ENCODE results near the gene LEPR. TPM values are rescaled to one million over a fixed set of nuclear protein-coding genes. Genes with fewer than 3 reads are reported as not detected.

The LEPR gene
- total RNA-seq, 1 donor from 2014 or later, result 11.6 TPM

- H3K4me3 ChIP-seq (ENCODE audit: low read depth, low read length), result no peak overlapping the region
- no peaks in the 10 kb centered on the region for H3K27me3 ChIP-seq (ENCODE audit: control insufficient read depth, insufficient read depth, low read length)
- DNase-seq (ENCODE audit: low read depth), result no peak
- TF ChIP-seq CTCF (IDR thresholded peaks at IDR 0.05; ENCODE audit: insufficient read depth, low read length, poor library complexity, severe bottlenecking), result no peak
- no peaks in the 10 kb centered on the region for H3K36me3 ChIP-seq (ENCODE audit: control insufficient read depth, insufficient read depth, low read length)
Measured at GRCh38 chr1:65434760-65435159, 14.3 kb downstream of the LEPR start.

DNA sequence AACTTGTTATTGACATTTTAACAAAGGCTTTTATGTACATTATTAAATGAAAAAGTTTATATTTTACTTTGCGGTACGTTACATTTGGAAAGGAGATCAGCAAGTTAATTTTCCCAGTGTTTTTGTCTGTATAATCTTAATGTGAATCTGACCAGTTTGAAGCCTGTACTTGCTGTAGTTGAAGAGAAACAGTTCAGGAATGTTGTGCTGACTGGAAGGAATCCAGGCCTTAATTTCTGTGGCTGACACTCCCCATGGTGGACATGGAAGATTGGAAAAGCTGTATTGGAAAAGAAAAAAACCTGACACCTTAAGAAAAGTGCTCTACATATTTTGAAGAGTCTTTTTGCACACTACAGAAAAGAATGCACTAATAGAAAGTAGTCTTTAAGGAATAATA is 15.5 kb downstream of the LEPR start:
- no peak for DNase-seq (ENCODE audit: low read depth)
- no peak for TF ChIP-seq CTCF (IDR thresholded peaks at IDR 0.05; ENCODE audit: insufficient read depth, low read length, poor library complexity, severe bottlenecking)
- Histone ChIP-seq H3K4me3 (ENCODE audit: low read depth, low read length) (no peak overlapping the region), H3K27me3 (ENCODE audit: control insufficient read depth, insufficient read depth, low read length) (no peaks in the 10 kb centered on the region), H3K36me3 (ENCODE audit: control insufficient read depth, insufficient read depth, low read length) (no peaks in the 10 kb centered on the region)

DNA sequence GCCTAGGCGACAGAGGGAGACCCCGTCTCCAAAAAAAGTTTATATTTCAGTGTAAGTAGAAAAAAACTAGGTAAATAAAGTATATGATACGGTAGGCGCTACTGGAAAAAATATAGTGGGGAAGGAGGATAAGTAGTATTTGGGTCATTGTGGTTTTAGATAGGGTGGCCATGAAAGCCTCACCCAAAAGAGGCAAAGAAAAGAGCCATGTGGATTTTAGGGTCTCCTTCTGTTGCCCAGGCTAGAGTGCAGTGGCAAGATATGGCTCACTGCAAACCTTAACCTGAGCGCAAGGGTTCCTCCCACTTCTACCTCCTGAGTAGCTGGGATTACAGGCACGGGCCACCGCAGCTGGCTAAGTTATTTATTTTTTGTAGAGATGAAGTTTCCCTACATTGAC is 17.1 kb downstream of the LEPR start:
- no peak for TF ChIP-seq CTCF (IDR thresholded peaks at IDR 0.05; ENCODE audit: insufficient read depth, low read length, poor library complexity, severe bottlenecking)
- H3K27me3 ChIP-seq (ENCODE audit: control insufficient read depth, insufficient read depth, low read length), result no peaks in the 10 kb centered on the region
- H3K36me3 ChIP-seq (ENCODE audit: control insufficient read depth, insufficient read depth, low read length), result no peaks in the 10 kb centered on the region
- no peak for DNase-seq (ENCODE audit: low read depth)
- H3K4me3 ChIP-seq (ENCODE audit: low read depth, low read length), result no peak overlapping the region

GRCh38 chr1:65440322-65440900 is 19.9 kb downstream of the LEPR start:
- DNase-seq (ENCODE audit: low read depth), result no peak
- Histone ChIP-seq H3K27me3 (ENCODE audit: control insufficient read depth, insufficient read depth, low read length) (no peaks in the 10 kb centered on the region), H3K36me3 (ENCODE audit: control insufficient read depth, insufficient read depth, low read length) (no peaks in the 10 kb centered on the region), H3K4me3 (ENCODE audit: low read depth, low read length) (no peak overlapping the region)
- no peak for TF ChIP-seq CTCF (IDR thresholded peaks at IDR 0.05; ENCODE audit: insufficient read depth, low read length, poor library complexity, severe bottlenecking)

GRCh38 chr1:65440915-65441314 is 20.4 kb downstream of the LEPR start:
- Histone ChIP-seq H3K27me3 (ENCODE audit: control insufficient read depth, insufficient read depth, low read length) (no peaks in the 10 kb centered on the region), H3K4me3 (ENCODE audit: low read depth, low read length) (no peak overlapping the region), H3K36me3 (ENCODE audit: control insufficient read depth, insufficient read depth, low read length) (no peaks in the 10 kb centered on the region)
- TF ChIP-seq CTCF (IDR thresholded peaks at IDR 0.05; ENCODE audit: insufficient read depth, low read length, poor library complexity, severe bottlenecking), result no peak
- DNase-seq (ENCODE audit: low read depth), result no peak

- Histone ChIP-seq H3K27me3 (ENCODE audit: control insufficient read depth, insufficient read depth, low read length) (no peaks in the 10 kb centered on the region), H3K36me3 (ENCODE audit: control insufficient read depth, insufficient read depth, low read length) (no peaks in the 10 kb centered on the region), H3K4me3 (ENCODE audit: low read depth, low read length) (no peak overlapping the region)
- TF ChIP-seq CTCF (IDR thresholded peaks at IDR 0.05; ENCODE audit: insufficient read depth, low read length, poor library complexity, severe bottlenecking), result no peak
- DNase-seq (ENCODE audit: low read depth), result no peak
Measured at GRCh38 chr1:65441464-65441863, 21.0 kb downstream of the LEPR start.

All from kidney epithelial cell (primary cell).